Trophoblast cell (in vitro differentiated cells and primary cell): ENCODE data around the gene WDR11.

Experiments
- DNase-seq, 2 donors: peaks; one replicate each; pipeline ENCODE4 v3.0.0-alpha.2; 2016
- H2AFZ ChIP-seq: 2 replicates; pipeline ENCODE4 v1.6.1; 2013; ENCODE audit warnings: low read length, moderate library complexity, mild to moderate bottlenecking; ENCODE audit not compliant: insufficient read depth, poor library complexity
- H2AK5ac ChIP-seq: 2 replicates; pipeline ENCODE4 v1.6.1; 2013; ENCODE audit warnings: mild to moderate bottlenecking, low read length
- H2BK120ac ChIP-seq: 2 replicates; pipeline ENCODE4 v1.6.1; 2013; ENCODE audit warnings: low read length, mild to moderate bottlenecking, moderate library complexity; ENCODE audit not compliant: insufficient read depth, poor library complexity
- H2BK12ac ChIP-seq: 2 replicates; pipeline ENCODE4 v1.6.1; 2013; ENCODE audit warnings: mild to moderate bottlenecking, low read length, moderate library complexity
- H2BK5ac ChIP-seq: 2 replicates; pipeline ENCODE4 v1.6.1; 2013; ENCODE audit warnings: low read length, low read depth, moderate library complexity, mild to moderate bottlenecking; ENCODE audit not compliant: poor library complexity
- H3K14ac ChIP-seq: 2 replicates; pipeline ENCODE4 v1.6.1; 2013; ENCODE audit warnings: mild to moderate bottlenecking, low read length
- H3K18ac ChIP-seq: 2 replicates; pipeline ENCODE4 v1.6.1; 2013; ENCODE audit warnings: mild to moderate bottlenecking, low read length
- H3K23ac ChIP-seq: 2 replicates; pipeline ENCODE4 v1.6.1; 2013; ENCODE audit warnings: low read length
- H3K27ac ChIP-seq: 2 replicates; pipeline ENCODE4 v1.5.1; 2013; ENCODE audit warnings: low read depth, mild to moderate bottlenecking, inconsistent platforms, low read length, moderate library complexity
- H3K27me3 ChIP-seq: 2 replicates; pipeline ENCODE4 v1.6.1; 2013; ENCODE audit warnings: inconsistent platforms, mild to moderate bottlenecking, low read length, moderate library complexity; ENCODE audit not compliant: insufficient read depth
- H3K36me3 ChIP-seq, 2 experiments: 1 replicate in 1 of 2; 2 replicates in 1 of 2; pipeline ENCODE4 v1.6.1; 2013; ENCODE audit warnings: low read length in 2 of 2, mild to moderate bottlenecking in 2 of 2, moderate library complexity in 1 of 2; ENCODE audit not compliant: insufficient read depth in 2 of 2, control insufficient read depth in 1 of 2
- H3K4ac ChIP-seq: 2 replicates; pipeline ENCODE4 v1.6.1; 2013; ENCODE audit warnings: low read depth, mild to moderate bottlenecking, low read length, moderate library complexity
- H3K4me1 ChIP-seq, 2 experiments: 1 replicate in 1 of 2; 2 replicates in 1 of 2; pipeline ENCODE4 v1.6.1; 2013; ENCODE audit warnings: low read length in 2 of 2, mild to moderate bottlenecking in 2 of 2, moderate library complexity in 1 of 2; ENCODE audit not compliant: insufficient read depth in 2 of 2, control insufficient read depth in 1 of 2
- H3K4me2 ChIP-seq: 2 replicates; pipeline ENCODE4 v1.6.1; 2013; ENCODE audit warnings: inconsistent platforms, mild to moderate bottlenecking, low read length, moderate library complexity
- H3K4me3 ChIP-seq: 2 replicates; pipeline ENCODE4 v1.5.1; 2013; ENCODE audit warnings: mild to moderate bottlenecking, low read depth, low read length, inconsistent platforms
- H3K79me1 ChIP-seq: one replicate; pipeline ENCODE4 v1.6.1; 2013; ENCODE audit warnings: low read length
- H3K79me2 ChIP-seq: 2 replicates; pipeline ENCODE4 v1.6.1; 2013; ENCODE audit warnings: low read length, mild to moderate bottlenecking; ENCODE audit not compliant: control insufficient read depth, insufficient read depth, poor library complexity
- H3K9ac ChIP-seq: 2 replicates; pipeline ENCODE4 v1.6.1; 2013; ENCODE audit warnings: mild to moderate bottlenecking, low read length
- H3K9me3 ChIP-seq: 2 replicates; pipeline ENCODE4 v1.6.1; 2013; ENCODE audit warnings: low read depth, mild to moderate bottlenecking, control low read depth, inconsistent platforms, low read length; ENCODE audit not compliant: insufficient read depth
- H4K12ac ChIP-seq: 2 replicates; pipeline ENCODE4 v1.6.1; 2013; ENCODE audit warnings: low read depth, mild to moderate bottlenecking, low read length, moderate library complexity
- H4K8ac ChIP-seq: 2 replicates; pipeline ENCODE4 v1.6.1; 2013; ENCODE audit warnings: low read depth, mild to moderate bottlenecking, low read length, moderate library complexity
- H4K91ac ChIP-seq: one replicate; pipeline ENCODE4 v1.6.1; 2013; ENCODE audit warnings: low read depth, mild to moderate bottlenecking, low read length, moderate library complexity
- WGBS: extraction: QIAGEN DNeasy Blood & Tissue Kit; methylation state at CpG from one replicate; pipeline ENCODE4 v1.1.7; 2013; ENCODE audit warnings: missing lambda C conversion rate; ENCODE audit not compliant: insufficient read length, insufficient coverage; ENCODE audit errors: extremely low coverage; 5-methylcytosine and 5-hydroxymethylcytosine counted together

The WDR11 gene

DNA sequence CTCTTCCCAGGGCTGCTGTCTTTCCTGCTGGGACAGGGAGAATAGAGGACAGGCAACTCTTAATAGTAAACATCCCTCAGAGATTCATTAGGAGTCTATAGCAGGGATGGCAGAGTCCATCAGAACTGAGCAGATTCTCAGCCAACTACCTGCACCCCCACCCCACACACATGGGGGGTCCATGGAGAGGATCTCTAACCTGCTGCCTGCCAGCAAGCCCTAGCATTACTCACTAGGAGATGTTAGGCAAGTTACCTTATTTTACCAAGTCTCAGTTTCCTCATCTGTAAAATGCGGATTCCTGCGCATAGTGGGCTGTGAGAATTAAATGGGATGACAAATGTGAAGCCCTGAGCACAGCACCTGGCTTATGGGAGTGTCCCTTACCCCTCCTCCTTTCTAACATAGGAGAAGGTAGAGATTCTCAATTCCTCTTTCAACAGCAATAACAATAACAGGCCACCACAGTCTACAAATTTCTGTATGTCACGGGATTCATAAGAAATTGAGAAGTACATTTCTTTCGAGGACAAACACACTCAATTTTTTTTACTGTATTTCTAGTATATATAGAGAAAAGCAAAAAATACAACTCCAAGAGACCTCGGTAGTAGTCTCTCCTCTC, 23.8 kb upstream of the WDR11 start:
- Histone ChIP-seq H3K9me3 (no peaks in the 10 kb centered on the region), H3K18ac (no peak overlapping the region), H2AK5ac (no peak overlapping the region), H3K4ac (no peak overlapping the region), H3K36me3 (no peaks in the 10 kb centered on the region), H3K23ac (no peak overlapping the region), H3K4me3 (no peak overlapping the region), H3K14ac (no peak overlapping the region), H3K79me2 (no peaks in the 10 kb centered on the region), H3K27me3 (no peaks in the 10 kb centered on the region), H3K4me2 (no peak overlapping the region), H3K9ac (no peak overlapping the region), H3K4me1 (no peaks in the 10 kb centered on the region), H4K91ac (no peak overlapping the region), H4K12ac (no peak overlapping the region), H2AFZ (no peak overlapping the region), H3K27ac (no peak overlapping the region), H4K8ac (no peak overlapping the region), H2BK12ac (no peak overlapping the region), H2BK120ac (no peak overlapping the region), H3K79me1 (no peaks in the 10 kb centered on the region), H2BK5ac (no peak overlapping the region)
- no peak for DNase-seq
- no CpG with 5 or more reads among the region's 5 CpGs for WGBS

DNA sequence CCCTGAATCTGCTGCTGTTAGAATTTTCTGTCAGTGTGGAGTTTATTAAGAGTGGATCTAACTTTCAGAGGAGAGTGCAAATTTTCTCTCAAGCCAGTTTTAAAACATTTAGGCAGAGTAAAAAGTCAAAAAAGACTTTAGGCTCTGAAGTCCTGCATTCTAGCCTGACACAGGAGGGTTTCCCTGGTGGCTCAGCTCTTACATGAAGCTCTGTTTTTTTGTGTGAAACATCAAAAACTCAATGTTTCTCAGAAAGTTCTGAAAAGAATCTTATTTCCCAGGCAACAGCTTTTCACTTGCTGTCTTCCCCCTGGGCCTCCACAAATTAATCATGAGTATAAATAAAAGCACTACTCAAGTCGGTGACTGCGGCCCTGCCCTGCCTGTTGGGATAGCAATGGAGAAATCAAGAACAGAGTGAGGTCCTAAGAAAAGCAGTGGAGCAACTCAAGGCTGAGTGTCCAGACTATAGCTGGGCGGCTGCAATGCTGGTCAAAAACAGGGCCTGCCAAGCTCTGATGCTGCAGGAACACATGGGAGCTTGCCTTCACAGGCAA, 22.3 kb upstream of the WDR11 start:
- Histone ChIP-seq H3K36me3 (no peaks in the 10 kb centered on the region), H3K79me1 (no peaks in the 10 kb centered on the region), H2BK12ac (no peak overlapping the region), H3K79me2 (no peaks in the 10 kb centered on the region), H3K4ac (no peak overlapping the region), H3K18ac (no peak overlapping the region), H3K4me2 (no peak overlapping the region), H3K27ac (no peak overlapping the region), H3K9ac (no peak overlapping the region), H2AK5ac (no peak overlapping the region), H3K9me3 (no peaks in the 10 kb centered on the region), H3K4me1 (no peaks in the 10 kb centered on the region), H4K91ac (no peak overlapping the region), H4K12ac (no peak overlapping the region), H4K8ac (no peak overlapping the region), H3K4me3 (no peak overlapping the region), H3K14ac (no peak overlapping the region), H3K27me3 (no peaks in the 10 kb centered on the region), H2BK120ac (no peak overlapping the region), H2BK5ac (no peak overlapping the region), H2AFZ (no peak overlapping the region), H3K23ac (no peak overlapping the region)
- no CpG with 5 or more reads among the region's 3 CpGs for WGBS
- no peak for DNase-seq

DNA sequence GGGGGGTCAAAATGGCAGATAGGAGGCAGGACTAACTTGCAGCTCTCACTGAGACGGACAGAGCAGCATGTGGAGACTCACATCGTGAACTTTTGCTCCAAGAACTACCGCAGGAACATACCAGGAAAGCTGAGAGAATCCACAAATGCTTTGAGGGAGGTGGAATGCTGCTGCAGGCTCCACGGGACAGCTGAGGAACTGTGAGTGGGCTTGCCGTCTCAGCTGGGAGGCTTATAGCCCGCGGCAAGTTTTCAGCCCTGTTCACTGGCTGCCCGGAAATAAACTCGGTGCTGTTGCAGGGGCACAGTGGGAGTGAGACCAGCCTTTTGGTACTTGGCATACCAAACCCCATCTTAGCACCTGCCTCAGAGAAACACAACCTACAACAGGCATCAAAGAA, 19.1 kb upstream of the WDR11 start:
- no peak overlapping the region for H2AFZ ChIP-seq
- H3K27me3 ChIP-seq, result no peaks in the 10 kb centered on the region
- H2AK5ac ChIP-seq, result no peak overlapping the region
- H4K8ac ChIP-seq, result no peak overlapping the region
- no peak overlapping the region for H4K12ac ChIP-seq
- no peak overlapping the region for H3K14ac ChIP-seq
- no peaks in the 10 kb centered on the region for H3K36me3 ChIP-seq
- no peak overlapping the region for H3K27ac ChIP-seq
- no peak overlapping the region for H3K9ac ChIP-seq
- no peak overlapping the region for H2BK12ac ChIP-seq
- H3K79me1 ChIP-seq, result no peaks in the 10 kb centered on the region
- no peak overlapping the region for H2BK120ac ChIP-seq
- no peaks in the 10 kb centered on the region for H3K79me2 ChIP-seq
- no peak overlapping the region for H3K23ac ChIP-seq
- no peak overlapping the region for H2BK5ac ChIP-seq
- peak; percentile 19 to 55 for DNase-seq
- no peak overlapping the region for H4K91ac ChIP-seq
- no peak overlapping the region for H3K4me2 ChIP-seq
- H3K9me3 ChIP-seq, result no peaks in the 10 kb centered on the region
- H3K18ac ChIP-seq, result no peak overlapping the region
- H3K4me3 ChIP-seq, result no peak overlapping the region
- no CpG with 5 or more reads among the region's 9 CpGs for WGBS
- no peak overlapping the region for H3K4ac ChIP-seq
- no peaks in the 10 kb centered on the region for H3K4me1 ChIP-seq

DNA sequence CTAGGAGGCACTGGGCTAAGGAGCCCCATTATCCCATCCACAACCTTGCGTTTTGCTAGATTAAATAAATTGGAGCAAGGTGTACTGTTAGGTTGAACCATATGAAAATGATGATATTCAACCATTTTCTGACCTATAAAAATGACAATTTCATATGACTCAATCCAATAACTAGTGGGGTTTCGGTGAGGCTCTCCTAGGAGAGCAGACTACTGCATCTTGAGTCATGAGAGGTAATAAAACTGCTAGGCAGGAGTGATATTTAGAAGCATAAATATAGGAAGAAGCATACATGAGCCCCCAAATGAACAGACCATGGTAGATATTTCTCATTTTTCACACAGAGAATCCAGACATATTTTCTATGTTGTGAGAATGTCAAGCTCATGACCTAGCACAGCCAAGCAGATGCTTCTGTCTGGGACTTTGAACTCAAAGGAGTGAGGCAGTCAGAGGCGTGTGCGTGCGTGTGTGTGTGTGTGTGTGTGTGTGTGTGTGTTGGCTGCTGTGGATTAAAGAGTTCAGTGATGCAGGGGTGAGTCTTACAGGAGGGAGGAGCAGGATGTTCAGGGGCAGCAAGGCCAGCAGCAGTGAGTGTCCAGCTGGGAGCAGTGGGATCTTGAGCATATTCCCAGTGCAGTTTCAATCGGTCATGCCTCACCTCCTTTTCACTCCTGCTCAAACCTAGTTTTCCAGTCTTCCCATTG, 17.8 kb upstream of the WDR11 start:
- Histone ChIP-seq H2BK5ac (no peak overlapping the region), H3K36me3 (no peaks in the 10 kb centered on the region), H2AK5ac (no peak overlapping the region), H3K27ac (no peak overlapping the region), H2AFZ (no peak overlapping the region), H3K4me3 (no peak overlapping the region), H3K9ac (no peak overlapping the region), H4K91ac (no peak overlapping the region), H3K79me2 (no peaks in the 10 kb centered on the region), H2BK12ac (no peak overlapping the region), H4K12ac (no peak overlapping the region), H3K4ac (no peak overlapping the region), H3K14ac (no peak overlapping the region), H3K9me3 (no peaks in the 10 kb centered on the region), H3K4me1 (no peaks in the 10 kb centered on the region), H4K8ac (no peak overlapping the region), H3K79me1 (no peaks in the 10 kb centered on the region), H3K18ac (no peak overlapping the region), H2BK120ac (no peak overlapping the region), H3K27me3 (no peaks in the 10 kb centered on the region), H3K23ac (no peak overlapping the region), H3K4me2 (no peak overlapping the region)
- peak in 1 of 2 donors; percentile 22 for DNase-seq
- WGBS, result no CpG with 5 or more reads among the region's 6 CpGs
